HG03196 (cell line): ENCODE measurements around the gene RNF212.

ENCODE experiments used
- ATAC-seq: cut with Tn5 transposase; IDR thresholded peaks from one replicate; pipeline ENCODE4 v1.9.1; 2021; ENCODE audit not compliant: unreplicated experiment

RNF212 gene

DNA sequence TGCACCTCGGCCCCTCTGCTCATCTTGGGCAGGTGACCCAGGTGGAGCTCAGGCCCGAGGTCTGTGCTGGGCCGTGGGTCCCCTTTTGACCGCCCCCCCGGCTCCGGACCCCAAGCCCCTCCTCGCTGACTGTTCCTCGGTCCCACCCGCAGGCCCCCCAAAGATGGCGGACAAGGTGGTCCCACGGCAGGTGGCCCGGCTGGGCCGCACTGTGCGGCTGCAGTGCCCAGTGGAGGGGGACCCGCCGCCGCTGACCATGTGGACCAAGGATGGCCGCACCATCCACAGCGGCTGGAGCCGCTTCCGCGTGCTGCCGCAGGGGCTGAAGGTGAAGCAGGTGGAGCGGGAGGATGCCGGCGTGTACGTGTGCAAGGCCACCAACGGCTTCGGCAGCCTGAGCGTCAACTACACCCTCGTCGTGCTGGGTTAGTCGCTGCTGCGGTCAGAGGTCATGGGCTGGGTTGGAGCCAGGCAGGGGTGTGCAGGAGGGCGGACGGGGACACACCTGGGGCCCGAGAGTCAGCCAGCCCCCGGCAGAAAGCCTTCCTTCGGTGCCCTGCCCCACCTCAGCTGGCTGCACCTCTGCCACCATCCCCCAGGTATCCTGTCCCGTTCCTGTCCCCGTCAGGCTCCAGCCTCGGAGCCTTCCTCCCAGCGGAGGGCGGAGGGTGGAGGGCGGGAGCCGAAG is 91.2 kb downstream of the RNF212 start:
- no peak for ATAC-seq
